ENCODE measurements around the gene METTL5.

METTL5 gene

GRCh38 chr2:169776252-169776761, 48.4 kb downstream of the METTL5 start:
- peak overlapping the region; percentile 35 for H3K4me2 ChIP-seq (ENCODE audit: low read length)
- peaks cover 16% of the 10 kb centered on the region for H3K4me1 ChIP-seq (ENCODE audit: control insufficient read depth, insufficient read depth, low read length)
- peak overlapping the region; percentile 17 for H3K9ac ChIP-seq (ENCODE audit: low read depth, low read length)
- H3K9me3 ChIP-seq (replicated peaks; ENCODE audit: low read length) = no peaks in the 10 kb centered on the region
- no peak overlapping the region for H3K4me3 ChIP-seq (ENCODE audit: low read length)
- no peaks in the 10 kb centered on the region for H3K27me3 ChIP-seq (ENCODE audit: control insufficient read depth, insufficient read depth, low read length)
- H3K36me3 ChIP-seq (ENCODE audit: insufficient read depth, low read length) = no peaks in the 10 kb centered on the region

- Histone ChIP-seq H3K4me1 (ENCODE audit: control insufficient read depth, insufficient read depth, low read length) (peaks cover 16% of the 10 kb centered on the region), H3K27me3 (ENCODE audit: control insufficient read depth, insufficient read depth, low read length) (no peaks in the 10 kb centered on the region), H3K9ac (ENCODE audit: low read depth, low read length) (peak overlapping the region; percentile 54), H3K36me3 (ENCODE audit: insufficient read depth, low read length) (no peaks in the 10 kb centered on the region), H3K9me3 (replicated peaks; ENCODE audit: low read length) (no peaks in the 10 kb centered on the region), H3K4me3 (ENCODE audit: low read length) (no peak overlapping the region), H3K4me2 (ENCODE audit: low read length) (peak overlapping the region; percentile 35)
Observed at GRCh38 chr2:169775765-169776164, 48.9 kb downstream of the METTL5 start.

- H3K9ac ChIP-seq (ENCODE audit: low read depth, low read length) = peak overlapping the region; percentile 54
- peak overlapping the region; percentile 35 for H3K4me2 ChIP-seq (ENCODE audit: low read length)
- H3K4me3 ChIP-seq (ENCODE audit: low read length) = no peak overlapping the region
- peaks cover 16% of the 10 kb centered on the region for H3K4me1 ChIP-seq (ENCODE audit: control insufficient read depth, insufficient read depth, low read length)
- H3K27me3 ChIP-seq (ENCODE audit: control insufficient read depth, insufficient read depth, low read length) = no peaks in the 10 kb centered on the region
- no peaks in the 10 kb centered on the region for H3K9me3 ChIP-seq (replicated peaks; ENCODE audit: low read length)
- no peaks in the 10 kb centered on the region for H3K36me3 ChIP-seq (ENCODE audit: insufficient read depth, low read length)
Observed at GRCh38 chr2:169775354-169775753, 49.4 kb downstream of the METTL5 start.

- Histone ChIP-seq H3K4me2 (ENCODE audit: low read length) (no peak overlapping the region), H3K9me3 (replicated peaks; ENCODE audit: low read length) (no peaks in the 10 kb centered on the region), H3K4me1 (ENCODE audit: control insufficient read depth, insufficient read depth, low read length) (peaks cover 16% of the 10 kb centered on the region), H3K36me3 (ENCODE audit: insufficient read depth, low read length) (no peaks in the 10 kb centered on the region), H3K27me3 (ENCODE audit: control insufficient read depth, insufficient read depth, low read length) (no peaks in the 10 kb centered on the region), H3K4me3 (ENCODE audit: low read length) (no peak overlapping the region), H3K9ac (ENCODE audit: low read depth, low read length) (no peak overlapping the region)
Observed at GRCh38 chr2:169772651-169773050, 52.1 kb downstream of the METTL5 start.

- Histone ChIP-seq H3K4me2 (ENCODE audit: low read length) (no peak overlapping the region), H3K4me1 (ENCODE audit: control insufficient read depth, insufficient read depth, low read length) (peaks cover 12% of the 10 kb centered on the region)
Observed at GRCh38 chr2:169771612-169772011, 53.1 kb downstream of the METTL5 start.

GRCh38 chr2:169771021-169771420, 53.7 kb downstream of the METTL5 start:
- no peaks in the 10 kb centered on the region for H3K27me3 ChIP-seq (ENCODE audit: control insufficient read depth, insufficient read depth, low read length)
- no peak overlapping the region for H3K9ac ChIP-seq (ENCODE audit: low read depth, low read length)
- H3K4me1 ChIP-seq (ENCODE audit: control insufficient read depth, insufficient read depth, low read length) = peaks cover 6% of the 10 kb centered on the region
- H3K4me2 ChIP-seq (ENCODE audit: low read length) = no peak overlapping the region
- no peaks in the 10 kb centered on the region for H3K9me3 ChIP-seq (replicated peaks; ENCODE audit: low read length)
- no peaks in the 10 kb centered on the region for H3K36me3 ChIP-seq (ENCODE audit: insufficient read depth, low read length)
- no peak overlapping the region for H3K4me3 ChIP-seq (ENCODE audit: low read length)

More at GRCh38 chr2:169771612-169772011, 53.1 kb downstream of the METTL5 start:
- no peaks in the 10 kb centered on the region for H3K27me3 ChIP-seq (ENCODE audit: control insufficient read depth, insufficient read depth, low read length)
- H3K36me3 ChIP-seq (ENCODE audit: insufficient read depth, low read length) = no peaks in the 10 kb centered on the region
- no peak overlapping the region for H3K9ac ChIP-seq (ENCODE audit: low read depth, low read length)
- no peaks in the 10 kb centered on the region for H3K9me3 ChIP-seq (replicated peaks; ENCODE audit: low read length)
- no peak overlapping the region for H3K4me3 ChIP-seq (ENCODE audit: low read length)

GRCh38 chr2:169768262-169768995, 56.3 kb downstream of the METTL5 start:
- no peaks in the 10 kb centered on the region for H3K36me3 ChIP-seq (ENCODE audit: insufficient read depth, low read length)
- no peaks in the 10 kb centered on the region for H3K27me3 ChIP-seq (ENCODE audit: control insufficient read depth, insufficient read depth, low read length)
- peak overlapping the region; percentile 51 for H3K4me3 ChIP-seq (ENCODE audit: low read length)
- peak overlapping the region; percentile 49 for H3K4me2 ChIP-seq (ENCODE audit: low read length)
- H3K9me3 ChIP-seq (replicated peaks; ENCODE audit: low read length) = no peaks in the 10 kb centered on the region
- peaks cover 4% of the 10 kb centered on the region for H3K4me1 ChIP-seq (ENCODE audit: control insufficient read depth, insufficient read depth, low read length)
- H3K9ac ChIP-seq (ENCODE audit: low read depth, low read length) = no peak overlapping the region

- no peaks in the 10 kb centered on the region for H3K9me3 ChIP-seq (replicated peaks; ENCODE audit: low read length)
- H3K4me3 ChIP-seq (ENCODE audit: low read length) = no peak overlapping the region
- H3K27me3 ChIP-seq (ENCODE audit: control insufficient read depth, insufficient read depth, low read length) = no peaks in the 10 kb centered on the region
- H3K9ac ChIP-seq (ENCODE audit: low read depth, low read length) = no peak overlapping the region
- H3K4me2 ChIP-seq (ENCODE audit: low read length) = no peak overlapping the region
- H3K36me3 ChIP-seq (ENCODE audit: insufficient read depth, low read length) = no peaks in the 10 kb centered on the region
- H3K4me1 ChIP-seq (ENCODE audit: control insufficient read depth, insufficient read depth, low read length) = peaks cover 4% of the 10 kb centered on the region
Observed at GRCh38 chr2:169767243-169767888, 57.3 kb downstream of the METTL5 start.

- Histone ChIP-seq H3K4me1 (ENCODE audit: control insufficient read depth, insufficient read depth, low read length) (peaks cover 4% of the 10 kb centered on the region), H3K4me2 (ENCODE audit: low read length) (no peak overlapping the region), H3K4me3 (ENCODE audit: low read length) (no peak overlapping the region), H3K36me3 (ENCODE audit: insufficient read depth, low read length) (no peaks in the 10 kb centered on the region), H3K9me3 (replicated peaks; ENCODE audit: low read length) (no peaks in the 10 kb centered on the region), H3K27me3 (ENCODE audit: control insufficient read depth, insufficient read depth, low read length) (no peaks in the 10 kb centered on the region), H3K9ac (ENCODE audit: low read depth, low read length) (no peak overlapping the region)
Observed at GRCh38 chr2:169765523-169765922, 59.2 kb downstream of the METTL5 start.

- no peak overlapping the region for H3K4me2 ChIP-seq (ENCODE audit: low read length)
Observed at GRCh38 chr2:169761970-169762292, 62.8 kb downstream of the METTL5 start.

More at GRCh38 chr2:169761970-169762292, 62.8 kb downstream of the METTL5 start:
- Histone ChIP-seq H3K4me1 (ENCODE audit: control insufficient read depth, insufficient read depth, low read length) (peaks cover 4% of the 10 kb centered on the region), H3K4me3 (ENCODE audit: low read length) (no peak overlapping the region), H3K9me3 (replicated peaks; ENCODE audit: low read length) (no peaks in the 10 kb centered on the region), H3K9ac (ENCODE audit: low read depth, low read length) (no peak overlapping the region), H3K36me3 (ENCODE audit: insufficient read depth, low read length) (no peaks in the 10 kb centered on the region), H3K27me3 (ENCODE audit: control insufficient read depth, insufficient read depth, low read length) (no peaks in the 10 kb centered on the region)
